GM12878 (cell line): ENCODE measurements around the gene AP2A2. TPM values are rescaled to one million over a fixed set of nuclear protein-coding genes. Genes with fewer than 3 reads are reported as not detected.

Experiments used
- ATAC-seq: fragments of 200-7000 bp; cut with Tn5 transposase; 3 replicates; pipeline ENCODE4 v1.9.1; 2020; ENCODE audit warnings: mild to moderate bottlenecking, moderate library complexity
- BruUV-seq: library from RNA; stranded (reverse); fragments of 400-500 nt; replicated peaks from 2 replicates; lab custom pipeline; 2021; lab: Mats Ljungman, UMichigan
- CTCF ChIA-PET: fragments of 300-600 bp; sonication (Branson Sonifier 250); formaldehyde crosslinking; extraction: SDS; loops from one replicate; lab custom pipeline; 2021; ENCODE audit warnings: inconsistent platforms; lab: Yijun Ruan, JAX
- POLR2A ChIA-PET: fragments of 350-600 bp; formaldehyde crosslinking; extraction: SDS; loops from one replicate; lab custom pipeline; 2021; ENCODE audit warnings: inconsistent platforms; lab: Charles Lee
- RAD21 ChIA-PET: fragments of 300-600 bp; sonication (Branson Sonifier 250); formaldehyde crosslinking; loops from one replicate; lab custom pipeline; 2023; ENCODE audit warnings: antibody characterized with exemption; ENCODE audit not compliant: unreplicated experiment; lab: Charles Lee
- SMC1A ChIA-PET: fragments of 300-600 bp; sonication (Branson Sonifier 250); formaldehyde crosslinking; loops from one replicate; lab custom pipeline; 2023; ENCODE audit not compliant: unreplicated experiment, uncharacterized antibody; lab: Charles Lee
- DNase-seq: peaks from one replicate; pipeline ENCODE4 v3.0.0-alpha.2; 2011; ENCODE audit warnings: low read depth, low spot score
- FAIRE-seq: peaks from 3 replicates; lab custom pipeline; 2011; peaks lifted over from hg19 to GRCh38; lab: Jason Lieb, UNC
- H2AFZ ChIP-seq: 2 replicates; pipeline ENCODE4 v1.6.0; 2011; ENCODE audit warnings: low read depth, low read length, control low read depth; ENCODE audit not compliant: control insufficient read depth
- H3K27ac ChIP-seq: 2 replicates; pipeline ENCODE4 v1.5.1; 2011; ENCODE audit warnings: control low read depth; ENCODE audit not compliant: control insufficient read depth, insufficient read depth
- H3K27me3 ChIP-seq, 2 experiments: replicated peaks in 1 of 2; 2 replicates each; pipeline versions ENCODE4 v1.6.0 to v1.6.1; 2011; ENCODE audit warnings: low read length in 1 of 2; ENCODE audit not compliant: control insufficient read depth in 2 of 2, insufficient read depth in 2 of 2
- H3K36me3 ChIP-seq, 2 experiments: 2 replicates each; pipeline ENCODE4 v1.5.1; 2011; ENCODE audit warnings: low read length in 1 of 2; ENCODE audit not compliant: control insufficient read depth in 2 of 2, insufficient read depth in 2 of 2
- H3K4me1 ChIP-seq: 2 replicates; pipeline ENCODE4 v1.6.1; 2011; ENCODE audit warnings: mild to moderate bottlenecking, low read length, moderate library complexity, mixed read lengths; ENCODE audit not compliant: control insufficient read depth, insufficient read depth
- H3K4me2 ChIP-seq: 2 replicates; pipeline ENCODE4 v1.6.0; 2011; ENCODE audit warnings: control low read depth; ENCODE audit not compliant: control insufficient read depth, insufficient read depth
- H3K4me3 ChIP-seq: fragments of 200-600 bp; sonication (generic); 2 replicates; pipeline ENCODE4 v1.5.1; 2016
- H3K79me2 ChIP-seq: 2 replicates; pipeline ENCODE4 v1.6.0; 2011; ENCODE audit warnings: low read length; ENCODE audit not compliant: control insufficient read depth, insufficient read depth
- H3K9ac ChIP-seq: 2 replicates; pipeline ENCODE4 v1.8.0; 2011; ENCODE audit warnings: low read length, control low read depth, mixed read lengths; ENCODE audit not compliant: control insufficient read depth, insufficient read depth
- H3K9me3 ChIP-seq: replicated peaks from 3 replicates; pipeline ENCODE4 v1.5.1; 2011; ENCODE audit warnings: mild to moderate bottlenecking, low read length; ENCODE audit not compliant: control insufficient read depth, insufficient read depth
- H4K20me1 ChIP-seq: 2 replicates; pipeline ENCODE4 v1.6.0; 2011; ENCODE audit not compliant: control insufficient read depth, insufficient read depth
- ASH2L ChIP-seq: fragments of 300-600, 200-600 bp; sonication (generic); IDR thresholded peaks from 2 replicates; pipeline ENCODE4 v1.6.1; 2017; ENCODE audit warnings: low read depth, mild to moderate bottlenecking, borderline replicate concordance
- ESRRA ChIP-seq: IDR thresholded peaks from 2 replicates; pipeline ENCODE4 v1.6.1; 2012; ENCODE audit warnings: mild to moderate bottlenecking, low read length, improper control_type of control experiment
- HCFC1 ChIP-seq: fragments of 150-350 bp; IDR thresholded peaks from 2 replicates; pipeline ENCODE4 v1.6.1; 2014; ENCODE audit warnings: low read length
- IKZF2 ChIP-seq, 2 experiments: fragments of 450-650 bp; IDR thresholded peaks; 2 replicates each; pipeline ENCODE4 v1.6.1; 2017; ENCODE audit warnings: mild to moderate bottlenecking in 2 of 2, moderate library complexity in 2 of 2
- KLF5 ChIP-seq: fragments of 450-650 bp; IDR thresholded peaks from 2 replicates; pipeline ENCODE4 v1.6.1; 2014; ENCODE audit warnings: mild to moderate bottlenecking; ENCODE audit not compliant: partially characterized antibody
- MXI1 ChIP-seq: fragments of 150-350 bp; IDR thresholded peaks from 2 replicates; pipeline ENCODE4 v1.6.1; 2011; ENCODE audit warnings: low read depth, mild to moderate bottlenecking, inconsistent platforms, low read length, improper control_type of control experiment
- NFXL1 ChIP-seq: fragments of 450-650 bp; IDR thresholded peaks from 2 replicates; pipeline ENCODE4 v1.6.1; 2017; ENCODE audit warnings: antibody characterized with exemption, mild to moderate bottlenecking, borderline replicate concordance
- NFYA ChIP-seq: IDR thresholded peaks from 2 replicates; pipeline ENCODE4 v1.6.1; 2011; ENCODE audit warnings: low read depth, mild to moderate bottlenecking, low read length, improper control_type of control experiment, borderline replicate concordance
- SMARCA5 ChIP-seq: fragments of 450-650 bp; IDR thresholded peaks from 2 replicates; pipeline ENCODE4 v1.6.1; 2017; ENCODE audit warnings: mild to moderate bottlenecking
- ZNF207 ChIP-seq: fragments of 450-650 bp; IDR thresholded peaks from 2 replicates; pipeline ENCODE4 v1.6.1; 2014; ENCODE audit warnings: antibody characterized with exemption, mild to moderate bottlenecking, borderline replicate concordance
- ZNF217 ChIP-seq: fragments of 450-650 bp; IDR thresholded peaks from 2 replicates; pipeline ENCODE4 v1.6.1; 2017; ENCODE audit warnings: antibody characterized with exemption, mild to moderate bottlenecking
- ZNF24 ChIP-seq: fragments of 450-650 bp; IDR thresholded peaks from 2 replicates; pipeline ENCODE4 v1.6.1; 2017; ENCODE audit warnings: antibody characterized with exemption, mild to moderate bottlenecking
- ZZZ3 ChIP-seq: IDR thresholded peaks from 2 replicates; pipeline ENCODE4 v1.6.1; 2011; ENCODE audit warnings: low read depth; ENCODE audit not compliant: control insufficient read depth, insufficient read length
- WGBS: methylation state at CpG from one replicate; pipeline ENCODE4 v1.1.6; 2016; ENCODE audit warnings: low lambda C conversion rate; ENCODE audit not compliant: insufficient replicate concordance, insufficient coverage; ENCODE audit errors: missing lambda C conversion rate; 5-methylcytosine and 5-hydroxymethylcytosine counted together
- in situ Hi-C: fragments of 300-500 bp; cut with MboI; formaldehyde crosslinking; loops from 9 replicates; pipeline ENCODE4 v1.14.3; 2018; ENCODE audit warnings: mixed read lengths
- intact Hi-C: fragments of 100-400 bp; cut with micrococcal nuclease; formaldehyde crosslinking; loops from one replicate; pipeline ENCODE4 v1.14.2; 2022; ENCODE audit not compliant: unreplicated experiment
- polyA plus RNA-seq, 11 experiments: library from polyadenylated mRNA; depleted of rRNA in 4 of 11; unstranded in 6 of 11; stranded (reverse) in 5 of 11; fragments of >200 nt; fragmentation: Nextera tagmentation in 4 of 11; fragmentation: Illumina TruSeq in 1 of 11; extraction: Ambion mirVana in 4 of 11; extraction: Trizol in 1 of 11; gene quantifications; 1 replicate in 1 of 11; 2 replicates in 10 of 11; pipeline versions ENCODE4 v1.2.1 to v1.2.3, GENCODE V29; 2011 to 2016; ENCODE audit warnings: inconsistent platforms in 2 of 11, missing spikeins in 2 of 11, low read depth in 1 of 11
- total RNA-seq, 4 experiments: library from RNA; depleted of rRNA in 3 of 4; stranded (reverse); fragments of >200 nt in 3 of 4; fragmentation: Illumina TruSeq in 1 of 4; extraction: Trizol in 1 of 4; gene quantifications; 2 replicates each; pipeline versions ENCODE4 v1.2.1 to v1.2.3, GENCODE V29; 2013 to 2021
- TF ChIP-seq, protein P1 (sequence below): IDR thresholded peaks from 2 replicates; pipeline ENCODE4 v1.6.1; 2012; ENCODE audit warnings: improper control_type of control experiment, low read depth, low read length; ENCODE audit not compliant: insufficient replicate concordance
- TF ChIP-seq, protein P2 (sequence below): fragments of 450-650 bp; conservative IDR thresholded peaks from 2 replicates; pipeline ENCODE4 v1.6.1; 2017; ENCODE audit warnings: mild to moderate bottlenecking, moderate library complexity
- TF ChIP-seq, protein P3 (sequence below): fragments of 450-650 bp; IDR thresholded peaks from 2 replicates; pipeline ENCODE4 v1.6.1; 2017; ENCODE audit warnings: mild to moderate bottlenecking, low read depth, inconsistent platforms; ENCODE audit not compliant: poor library complexity, severe bottlenecking

The AP2A2 gene
- total and polyA plus RNA-seq, 10 of the 15 experiments (the other 5 are each of a cell fraction or from before 2014, with no cell fraction given) = 0.58 to 48.8 (median 18.2) TPM

DNA sequence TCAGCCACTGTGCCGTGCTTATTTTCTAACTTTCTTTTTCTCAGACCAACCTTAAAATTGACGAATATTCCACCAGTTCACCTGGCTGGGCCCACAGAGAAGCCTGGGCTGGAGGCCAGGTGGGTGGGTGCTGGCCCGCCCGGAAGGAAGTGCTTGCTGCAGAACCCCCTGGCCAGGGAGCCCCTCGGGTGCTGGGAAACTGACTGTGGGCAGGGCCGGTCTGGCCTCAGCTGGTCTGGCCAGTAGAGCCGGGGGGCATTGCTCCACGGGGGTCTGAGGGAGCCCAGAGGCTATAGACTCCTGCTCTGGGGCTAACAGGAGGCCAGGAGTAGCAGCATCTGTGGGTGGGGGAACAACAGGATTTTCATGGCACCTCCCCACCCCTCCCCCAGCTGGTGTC, 8.2 kb upstream of the AP2A2 start:
- intact Hi-C loops = no loop called here
- H3K27me3 ChIP-seq = no peaks in the 10 kb centered on the region
- POLR2A ChIA-PET = no interaction called here
- H3K36me3 ChIP-seq = no peaks in the 10 kb centered on the region
- CTCF ChIA-PET = no interaction called here
- BruUV-seq = no TSS peak
- RAD21 ChIA-PET = no interaction called here
- H3K4me3 ChIP-seq = no peak overlapping the region
- no peak for ATAC-seq
- no peaks in the 10 kb centered on the region for H3K4me1 ChIP-seq
- no peak for DNase-seq
- no peak overlapping the region for H2AFZ ChIP-seq
- no peak for FAIRE-seq
- no peaks in the 10 kb centered on the region for H3K9me3 ChIP-seq
- WGBS = 43% methylated on average over 8 of the region's 8 CpGs
- H3K9ac ChIP-seq = no peak overlapping the region
- SMC1A ChIA-PET = no interaction called here
- in situ Hi-C loops = no loop called here
- H3K27ac ChIP-seq = no peak overlapping the region
- H3K4me2 ChIP-seq = no peak overlapping the region
- H3K79me2 ChIP-seq = no peaks in the 10 kb centered on the region
- no peaks in the 10 kb centered on the region for H4K20me1 ChIP-seq
- TF ChIP-seq IKZF2 (IDR thresholded peaks at IDR 0.05) (no peak), ASH2L (no peak), MXI1 (no peak), ZZZ3 (no peak), SMARCA5 (no peak), HCFC1 (no peak), ZNF24 (no peak), KLF5 (no peak), NFYA (no peak), ESRRA (no peak), ZNF207 (no peak), NFXL1 (no peak), ZNF217 (no peak)
- TF ChIP-seq, protein P1, sequence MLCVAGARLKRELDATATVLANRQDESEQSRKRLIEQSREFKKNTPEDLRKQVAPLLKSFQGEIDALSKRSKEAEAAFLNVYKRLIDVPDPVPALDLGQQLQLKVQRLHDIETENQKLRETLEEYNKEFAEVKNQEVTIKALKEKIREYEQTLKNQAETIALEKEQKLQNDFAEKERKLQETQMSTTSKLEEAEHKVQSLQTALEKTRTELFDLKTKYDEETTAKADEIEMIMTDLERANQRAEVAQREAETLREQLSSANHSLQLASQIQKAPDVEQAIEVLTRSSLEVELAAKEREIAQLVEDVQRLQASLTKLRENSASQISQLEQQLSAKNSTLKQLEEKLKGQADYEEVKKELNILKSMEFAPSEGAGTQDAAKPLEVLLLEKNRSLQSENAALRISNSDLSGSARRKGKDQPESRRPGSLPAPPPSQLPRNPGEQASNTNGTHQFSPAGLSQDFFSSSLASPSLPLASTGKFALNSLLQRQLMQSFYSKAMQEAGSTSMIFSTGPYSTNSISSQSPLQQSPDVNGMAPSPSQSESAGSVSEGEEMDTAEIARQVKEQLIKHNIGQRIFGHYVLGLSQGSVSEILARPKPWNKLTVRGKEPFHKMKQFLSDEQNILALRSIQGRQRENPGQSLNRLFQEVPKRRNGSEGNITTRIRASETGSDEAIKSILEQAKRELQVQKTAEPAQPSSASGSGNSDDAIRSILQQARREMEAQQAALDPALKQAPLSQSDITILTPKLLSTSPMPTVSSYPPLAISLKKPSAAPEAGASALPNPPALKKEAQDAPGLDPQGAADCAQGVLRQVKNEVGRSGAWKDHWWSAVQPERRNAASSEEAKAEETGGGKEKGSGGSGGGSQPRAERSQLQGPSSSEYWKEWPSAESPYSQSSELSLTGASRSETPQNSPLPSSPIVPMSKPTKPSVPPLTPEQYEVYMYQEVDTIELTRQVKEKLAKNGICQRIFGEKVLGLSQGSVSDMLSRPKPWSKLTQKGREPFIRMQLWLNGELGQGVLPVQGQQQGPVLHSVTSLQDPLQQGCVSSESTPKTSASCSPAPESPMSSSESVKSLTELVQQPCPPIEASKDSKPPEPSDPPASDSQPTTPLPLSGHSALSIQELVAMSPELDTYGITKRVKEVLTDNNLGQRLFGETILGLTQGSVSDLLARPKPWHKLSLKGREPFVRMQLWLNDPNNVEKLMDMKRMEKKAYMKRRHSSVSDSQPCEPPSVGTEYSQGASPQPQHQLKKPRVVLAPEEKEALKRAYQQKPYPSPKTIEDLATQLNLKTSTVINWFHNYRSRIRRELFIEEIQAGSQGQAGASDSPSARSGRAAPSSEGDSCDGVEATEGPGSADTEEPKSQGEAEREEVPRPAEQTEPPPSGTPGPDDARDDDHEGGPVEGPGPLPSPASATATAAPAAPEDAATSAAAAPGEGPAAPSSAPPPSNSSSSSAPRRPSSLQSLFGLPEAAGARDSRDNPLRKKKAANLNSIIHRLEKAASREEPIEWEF = no peak
- TF ChIP-seq, protein P2, sequence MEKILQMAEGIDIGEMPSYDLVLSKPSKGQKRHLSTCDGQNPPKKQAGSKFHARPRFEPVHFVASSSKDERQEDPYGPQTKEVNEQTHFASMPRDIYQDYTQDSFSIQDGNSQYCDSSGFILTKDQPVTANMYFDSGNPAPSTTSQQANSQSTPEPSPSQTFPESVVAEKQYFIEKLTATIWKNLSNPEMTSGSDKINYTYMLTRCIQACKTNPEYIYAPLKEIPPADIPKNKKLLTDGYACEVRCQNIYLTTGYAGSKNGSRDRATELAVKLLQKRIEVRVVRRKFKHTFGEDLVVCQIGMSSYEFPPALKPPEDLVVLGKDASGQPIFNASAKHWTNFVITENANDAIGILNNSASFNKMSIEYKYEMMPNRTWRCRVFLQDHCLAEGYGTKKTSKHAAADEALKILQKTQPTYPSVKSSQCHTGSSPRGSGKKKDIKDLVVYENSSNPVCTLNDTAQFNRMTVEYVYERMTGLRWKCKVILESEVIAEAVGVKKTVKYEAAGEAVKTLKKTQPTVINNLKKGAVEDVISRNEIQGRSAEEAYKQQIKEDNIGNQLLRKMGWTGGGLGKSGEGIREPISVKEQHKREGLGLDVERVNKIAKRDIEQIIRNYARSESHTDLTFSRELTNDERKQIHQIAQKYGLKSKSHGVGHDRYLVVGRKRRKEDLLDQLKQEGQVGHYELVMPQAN = no peak
- TF ChIP-seq, protein P3, sequence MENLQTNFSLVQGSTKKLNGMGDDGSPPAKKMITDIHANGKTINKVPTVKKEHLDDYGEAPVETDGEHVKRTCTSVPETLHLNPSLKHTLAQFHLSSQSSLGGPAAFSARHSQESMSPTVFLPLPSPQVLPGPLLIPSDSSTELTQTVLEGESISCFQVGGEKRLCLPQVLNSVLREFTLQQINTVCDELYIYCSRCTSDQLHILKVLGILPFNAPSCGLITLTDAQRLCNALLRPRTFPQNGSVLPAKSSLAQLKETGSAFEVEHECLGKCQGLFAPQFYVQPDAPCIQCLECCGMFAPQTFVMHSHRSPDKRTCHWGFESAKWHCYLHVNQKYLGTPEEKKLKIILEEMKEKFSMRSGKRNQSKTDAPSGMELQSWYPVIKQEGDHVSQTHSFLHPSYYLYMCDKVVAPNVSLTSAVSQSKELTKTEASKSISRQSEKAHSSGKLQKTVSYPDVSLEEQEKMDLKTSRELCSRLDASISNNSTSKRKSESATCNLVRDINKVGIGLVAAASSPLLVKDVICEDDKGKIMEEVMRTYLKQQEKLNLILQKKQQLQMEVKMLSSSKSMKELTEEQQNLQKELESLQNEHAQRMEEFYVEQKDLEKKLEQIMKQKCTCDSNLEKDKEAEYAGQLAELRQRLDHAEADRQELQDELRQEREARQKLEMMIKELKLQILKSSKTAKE = no peak
